ENCODE results near the gene SLC1A2.

DNA sequence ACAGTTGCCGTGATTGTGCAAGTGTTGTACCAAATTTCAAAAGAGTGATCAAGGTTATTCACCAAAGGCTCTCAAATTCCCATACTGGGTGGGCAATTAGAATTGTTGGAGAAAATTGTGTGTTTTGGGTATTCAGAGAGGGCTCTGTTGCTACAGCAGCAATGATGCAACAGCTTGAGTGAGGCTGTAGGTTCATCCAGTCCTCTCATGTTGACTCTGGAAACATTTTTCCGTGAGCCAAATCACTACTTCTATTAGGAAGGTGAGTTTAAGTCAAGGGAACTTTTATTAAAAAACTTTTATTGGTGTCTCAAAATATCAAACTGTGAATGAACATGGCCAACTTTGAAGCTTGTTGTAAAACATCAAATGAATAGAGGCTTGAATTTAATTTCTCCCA is 163.8 kb downstream of the SLC1A2 start:
- TF ChIP-seq, protein P1, sequence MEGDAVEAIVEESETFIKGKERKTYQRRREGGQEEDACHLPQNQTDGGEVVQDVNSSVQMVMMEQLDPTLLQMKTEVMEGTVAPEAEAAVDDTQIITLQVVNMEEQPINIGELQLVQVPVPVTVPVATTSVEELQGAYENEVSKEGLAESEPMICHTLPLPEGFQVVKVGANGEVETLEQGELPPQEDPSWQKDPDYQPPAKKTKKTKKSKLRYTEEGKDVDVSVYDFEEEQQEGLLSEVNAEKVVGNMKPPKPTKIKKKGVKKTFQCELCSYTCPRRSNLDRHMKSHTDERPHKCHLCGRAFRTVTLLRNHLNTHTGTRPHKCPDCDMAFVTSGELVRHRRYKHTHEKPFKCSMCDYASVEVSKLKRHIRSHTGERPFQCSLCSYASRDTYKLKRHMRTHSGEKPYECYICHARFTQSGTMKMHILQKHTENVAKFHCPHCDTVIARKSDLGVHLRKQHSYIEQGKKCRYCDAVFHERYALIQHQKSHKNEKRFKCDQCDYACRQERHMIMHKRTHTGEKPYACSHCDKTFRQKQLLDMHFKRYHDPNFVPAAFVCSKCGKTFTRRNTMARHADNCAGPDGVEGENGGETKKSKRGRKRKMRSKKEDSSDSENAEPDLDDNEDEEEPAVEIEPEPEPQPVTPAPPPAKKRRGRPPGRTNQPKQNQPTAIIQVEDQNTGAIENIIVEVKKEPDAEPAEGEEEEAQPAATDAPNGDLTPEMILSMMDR (conservative IDR thresholded peaks at IDR 0.05; ENCODE audit: low read length), result no peak
- TF ChIP-seq EZH2phosphoT487 (IDR thresholded peaks at IDR 0.05; ENCODE audit: borderline replicate concordance, low read depth, low read length), result no peak
